Measurements from ENCODE around the gene KRTAP2-2.
"Not testable (repeated sequence)": the region's sequence is repeated elsewhere in the genome, so short reads cannot be mapped to it uniquely, and the experiment has no call there.

The KRTAP2-2 gene

DNA sequence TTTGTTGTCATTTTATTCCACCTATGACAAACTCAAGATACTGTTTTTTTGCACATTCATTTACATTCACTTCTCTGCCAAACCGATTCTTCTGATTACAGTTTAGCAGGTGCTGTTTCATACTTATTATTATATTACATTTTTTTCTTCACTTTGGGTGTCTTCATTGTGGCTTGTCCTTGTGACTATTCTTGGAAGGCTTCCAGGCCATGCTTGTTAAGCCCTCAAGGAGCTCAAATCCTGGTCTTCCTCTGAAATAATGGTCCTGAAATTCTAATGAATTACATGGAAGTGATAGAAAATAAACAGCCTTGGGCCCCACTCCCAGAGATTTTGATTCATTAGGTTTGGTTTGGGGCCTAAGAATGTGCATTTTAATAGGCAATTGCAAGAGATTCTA lies 9.3 kb upstream of the KRTAP2-2 start:
- no peak for DNase-seq

GRCh38 chr17:41063449-41063848 lies 8.4 kb upstream of the KRTAP2-2 start:
- DNase-seq = no peak

DNA sequence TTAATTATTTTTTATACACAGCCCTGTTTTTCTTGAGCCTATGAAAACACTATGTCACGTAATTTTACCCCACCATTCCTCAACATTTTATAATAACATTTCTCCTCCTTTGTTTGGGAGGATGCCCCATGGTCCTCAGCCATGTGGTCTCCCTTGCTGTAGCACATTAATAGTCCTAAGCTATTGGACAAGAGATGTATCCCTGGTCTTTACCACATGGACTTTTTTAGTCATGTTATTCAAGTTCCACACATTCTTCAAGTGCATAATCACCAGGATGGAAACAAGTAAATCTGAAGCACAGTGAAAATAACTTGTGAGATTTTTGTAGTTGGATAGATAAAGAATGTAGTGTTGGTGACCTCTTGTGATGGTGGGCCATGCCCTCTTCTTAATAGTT lies 6.9 kb upstream of the KRTAP2-2 start:
- DNase-seq = no peak

GRCh38 chr17:41060052-41060604 lies 5.1 kb upstream of the KRTAP2-2 start, which contains the start of gene KRTAP2-3:
KRTAP2-3 (minus strand) TSS chr17:41060114; CDS start chr17:41060050, 64 bp downstream.
- DNase-seq = no peak

- DNase-seq = not testable (repeated sequence)
Measured at GRCh38 chr17:41059276-41060051, 4.4 kb upstream of the KRTAP2-2 start.

GRCh38 chr17:41058741-41059140 lies 3.7 kb upstream of the KRTAP2-2 start:
- no peak for DNase-seq

DNA sequence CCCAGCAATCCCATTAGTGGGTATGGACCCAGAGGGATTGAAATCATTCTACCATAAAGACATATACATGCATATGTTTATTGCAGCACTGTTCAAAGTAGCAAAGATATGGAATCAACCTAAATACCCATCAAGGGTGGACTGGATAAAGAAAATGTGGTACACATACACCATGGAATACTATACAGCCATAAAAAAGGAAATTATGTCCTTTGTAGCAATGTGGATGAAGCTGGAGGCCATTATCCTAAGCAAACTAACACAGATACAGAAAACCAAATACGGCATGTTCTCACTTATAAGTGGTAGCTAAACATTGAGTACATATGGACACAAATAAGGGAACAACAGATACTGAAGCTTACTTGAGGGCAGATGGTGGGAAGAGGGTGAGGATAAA lies 2.5 kb upstream of the KRTAP2-2 start:
- no peak for DNase-seq

DNA sequence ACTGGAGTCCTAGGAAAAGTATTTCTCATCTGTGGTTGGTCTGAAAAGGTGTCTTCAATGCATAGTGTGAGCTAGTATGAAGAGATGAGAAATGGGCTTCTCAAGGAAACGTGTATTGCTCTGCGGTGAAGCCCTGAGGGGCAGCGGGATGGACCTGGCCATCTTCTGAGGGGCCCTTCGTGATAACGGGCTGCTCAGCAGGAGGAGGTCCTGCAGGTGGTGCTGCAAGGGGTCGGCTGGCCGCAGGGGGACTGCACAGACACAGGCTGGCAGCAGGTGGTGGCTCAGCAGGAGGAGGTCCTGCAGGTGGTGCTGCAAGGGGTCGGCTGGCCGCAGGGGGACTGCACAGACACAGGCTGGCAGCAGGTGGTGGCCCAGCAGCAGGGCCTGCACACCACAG lies 474 bp downstream of the KRTAP2-2 start:
- DNase-seq = not testable (repeated sequence)

DNA sequence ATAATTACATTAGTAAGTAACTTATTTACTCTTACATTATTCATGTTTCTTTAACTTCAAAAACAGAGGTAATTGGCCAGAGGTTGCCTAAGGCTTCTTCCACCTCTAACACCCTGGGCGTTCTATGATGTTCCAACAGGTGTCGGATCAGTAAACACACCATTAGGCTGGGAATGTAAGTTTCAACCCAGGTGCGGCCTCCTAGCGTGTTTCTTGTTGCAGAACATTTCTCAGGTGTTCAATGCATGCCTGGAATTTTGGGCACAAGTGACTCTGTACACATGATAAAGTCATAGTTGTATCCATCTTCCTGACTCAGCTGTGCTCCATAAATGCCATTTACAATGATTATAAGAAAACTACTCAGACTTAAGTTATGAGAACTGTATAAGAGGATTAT lies 1.0 kb downstream of the KRTAP2-2 start:
- DNase-seq = no peak

GRCh38 chr17:41052566-41052965 lies 2.5 kb downstream of the KRTAP2-2 start:
- DNase-seq = no peak

DNA sequence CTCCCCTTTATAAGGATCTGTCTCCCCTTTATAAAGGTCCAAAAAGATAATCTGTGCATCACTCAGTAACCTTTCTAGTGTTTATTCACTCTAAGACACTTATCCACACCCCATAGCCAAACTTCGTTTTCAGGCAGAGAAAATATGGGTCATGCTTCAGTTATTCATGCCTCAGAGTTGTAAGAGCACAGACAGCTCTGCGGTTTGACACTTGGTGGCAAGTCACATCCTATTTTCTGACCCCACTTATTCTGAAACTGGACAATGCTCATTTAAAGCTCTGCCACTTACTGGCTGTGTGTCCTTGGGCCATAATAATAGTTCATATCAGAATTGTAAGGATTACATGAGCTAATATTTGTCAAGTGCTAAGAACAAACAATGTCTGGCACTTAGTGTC lies 5.9 kb downstream of the KRTAP2-2 start:
- DNase-seq = no peak

- DNase-seq = no peak
Measured at GRCh38 chr17:41048441-41048840, 6.6 kb downstream of the KRTAP2-2 start.

DNA sequence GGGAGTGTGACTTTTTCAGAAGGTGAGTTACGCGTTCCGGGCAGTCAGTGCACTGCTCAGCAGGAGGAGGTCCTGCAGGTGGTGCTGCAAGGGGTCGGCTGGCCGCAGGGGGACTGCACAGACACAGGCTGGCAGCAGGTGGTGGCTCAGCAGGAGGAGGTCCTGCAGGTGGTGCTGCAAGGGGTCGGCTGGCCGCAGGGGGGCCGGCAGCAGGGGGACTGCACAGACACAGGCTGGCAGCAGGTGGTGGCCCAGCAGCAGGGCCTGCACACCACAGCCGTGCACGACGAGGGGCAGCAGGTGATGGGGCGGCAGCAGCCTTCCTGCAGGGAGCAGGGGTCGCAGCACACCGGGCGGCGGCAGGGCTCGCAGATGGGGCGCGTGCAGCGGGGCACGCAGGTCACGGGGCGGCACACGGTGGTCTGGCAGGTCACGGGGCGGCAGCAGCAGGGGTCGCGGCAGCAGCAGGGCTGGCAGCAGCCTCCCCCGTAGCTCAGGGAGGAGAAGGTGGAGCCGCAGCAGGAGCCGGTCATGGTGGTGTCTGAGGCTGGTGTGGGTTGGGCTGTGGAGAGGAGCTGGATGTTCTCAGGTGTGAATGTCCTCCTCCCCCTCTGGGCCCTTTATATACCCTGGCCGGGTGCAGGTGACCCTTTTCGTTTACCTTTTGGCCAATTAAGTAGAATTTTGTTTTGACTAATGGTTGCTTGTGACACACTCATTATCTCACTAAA lies 8.1 kb downstream of the KRTAP2-2 start, which contains the start of gene KRTAP2-1:
Gene KRTAP2-1, minus strand, starts transcription at position 582 of the 731 bp plus-strand sequence. Its CDS starts 49 bp downstream, at position 533.
- DNase-seq = not testable (repeated sequence)

DNA sequence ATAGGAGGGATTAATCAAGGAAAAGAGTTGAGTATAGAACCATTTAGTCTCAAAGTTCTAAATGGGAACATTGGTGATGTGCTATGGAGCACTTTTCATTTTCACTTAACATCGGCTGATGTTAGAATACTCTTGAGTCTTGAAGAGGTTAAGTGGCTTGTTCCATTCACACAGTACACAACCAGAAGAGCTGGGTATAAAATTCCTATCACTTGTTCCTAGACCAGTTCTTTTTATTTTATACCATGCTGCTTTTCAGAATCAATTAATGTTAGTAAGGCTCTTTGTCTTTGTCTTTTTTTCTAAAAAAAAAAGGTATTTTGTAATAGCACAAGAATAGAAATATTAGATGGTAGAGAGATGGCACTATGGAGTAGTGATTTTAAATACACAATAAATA lies 12.1 kb downstream of the KRTAP2-2 start:
- DNase-seq = no peak

GRCh38 chr17:41040783-41041571 lies 14.1 kb downstream of the KRTAP2-2 start, which contains the start of gene KRTAP1-1:
KRTAP1-1 (minus strand) TSS chr17:41041450; CDS start chr17:41041397, 53 bp downstream.
- not testable (repeated sequence) for DNase-seq

DNA sequence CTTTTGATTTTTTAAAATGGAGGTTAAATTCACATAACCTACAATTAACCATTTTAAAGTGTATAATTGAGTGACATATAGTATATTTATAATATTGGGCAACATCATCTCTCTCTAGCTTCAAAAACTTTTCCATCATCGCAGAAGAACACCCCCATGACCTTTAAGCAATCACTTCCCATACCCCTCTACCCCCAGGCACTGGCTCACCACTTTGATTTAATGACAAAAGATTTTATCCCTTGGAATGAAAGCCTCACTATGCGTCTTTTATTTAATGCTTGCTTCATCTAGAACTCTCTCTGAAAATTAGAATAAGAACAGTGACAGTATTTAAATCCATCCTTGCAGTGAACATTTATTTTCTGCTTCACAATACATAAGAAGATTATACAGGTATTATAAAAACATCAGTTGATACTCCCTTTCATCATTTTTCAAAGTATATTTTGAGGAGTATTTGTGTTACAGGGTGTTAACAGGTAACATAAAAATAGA lies 17.1 kb downstream of the KRTAP2-2 start:
- DNase-seq = no peak

- not testable (repeated sequence) for DNase-seq
Measured at GRCh38 chr17:41034346-41034935, 20.6 kb downstream of the KRTAP2-2 start, which contains the start of gene KRTAP1-3. KRTAP1-3 (minus strand) TSS chr17:41034874; CDS start chr17:41034821, 53 bp downstream.

DNA sequence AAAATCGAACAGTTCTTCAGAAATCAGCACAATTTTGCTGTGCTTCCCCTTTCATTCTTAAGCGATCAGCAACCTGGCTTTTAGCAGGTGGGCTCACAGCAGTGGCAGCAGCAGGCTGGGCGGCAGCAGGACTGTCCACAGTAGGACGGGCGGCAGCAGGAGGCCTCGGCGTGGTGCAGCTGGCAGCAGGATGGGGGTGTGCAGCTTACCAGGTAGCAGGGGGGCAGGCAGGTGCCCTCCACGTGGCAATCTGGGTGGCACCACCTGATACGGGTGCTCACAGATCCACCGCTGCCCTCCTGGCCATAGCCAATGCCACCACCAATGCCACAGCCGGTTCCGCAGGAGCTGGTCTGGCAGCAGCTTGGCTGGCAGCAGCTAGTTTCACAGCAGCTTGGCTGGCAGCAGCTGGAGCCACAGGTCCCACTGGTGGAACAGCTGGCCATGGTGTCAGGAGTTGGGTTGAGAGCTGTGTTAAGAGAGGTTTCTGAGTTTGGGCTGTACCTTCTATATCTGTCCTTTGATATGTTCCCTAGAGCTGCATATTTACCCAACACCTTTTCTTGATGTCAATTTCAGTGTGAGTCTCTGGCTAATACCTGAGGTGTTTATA lies 25.3 kb downstream of the KRTAP2-2 start, which contains the start of gene KRTAP1-4:
Gene KRTAP1-4, minus strand, starts transcription at position 563 of the 613 bp plus-strand sequence. Its CDS starts 117 bp downstream, at position 446.
- DNase-seq = no peak

DNA sequence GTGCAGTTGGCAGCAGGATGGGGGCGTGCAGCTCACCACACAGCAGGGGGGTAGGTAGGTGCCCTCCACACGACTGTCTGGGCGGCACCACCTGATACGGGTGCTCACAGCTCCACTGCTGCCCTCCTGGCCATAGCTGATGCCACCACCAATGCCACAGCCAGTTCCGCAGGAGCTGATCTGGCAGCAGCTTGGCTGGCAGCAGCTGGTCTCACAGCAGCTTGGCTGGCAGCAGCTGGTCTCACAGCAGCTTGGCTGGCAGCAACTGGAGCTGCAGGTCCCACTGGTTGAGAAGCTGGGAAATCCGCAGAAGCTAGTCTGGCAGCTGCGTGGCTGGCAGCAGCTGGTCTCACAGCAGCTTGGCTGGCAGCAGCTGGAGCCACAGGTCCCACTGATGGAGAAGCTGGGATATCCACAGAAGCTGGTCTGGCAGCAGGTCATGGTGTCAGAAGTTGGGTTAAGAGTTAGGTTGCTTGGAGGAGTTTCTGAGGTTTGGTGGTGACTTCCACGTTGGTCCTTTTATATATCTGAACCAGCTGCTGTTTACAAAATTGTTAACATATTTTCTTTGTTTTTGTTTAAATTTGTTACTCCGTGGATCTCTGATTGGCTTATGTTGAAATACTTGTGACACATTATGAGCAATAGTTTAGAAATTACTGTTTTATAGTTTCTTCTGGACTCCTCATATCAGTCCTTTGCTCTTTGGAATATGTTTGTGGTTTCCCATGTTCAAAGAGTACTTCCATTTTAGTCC lies 28.1 kb downstream of the KRTAP2-2 start, which contains the start of gene KRTAP1-5:
Gene KRTAP1-5, minus strand, starts transcription at position 494 of the 757 bp plus-strand sequence. Its CDS starts 53 bp downstream, at position 441.
- DNase-seq = no peak

DNA sequence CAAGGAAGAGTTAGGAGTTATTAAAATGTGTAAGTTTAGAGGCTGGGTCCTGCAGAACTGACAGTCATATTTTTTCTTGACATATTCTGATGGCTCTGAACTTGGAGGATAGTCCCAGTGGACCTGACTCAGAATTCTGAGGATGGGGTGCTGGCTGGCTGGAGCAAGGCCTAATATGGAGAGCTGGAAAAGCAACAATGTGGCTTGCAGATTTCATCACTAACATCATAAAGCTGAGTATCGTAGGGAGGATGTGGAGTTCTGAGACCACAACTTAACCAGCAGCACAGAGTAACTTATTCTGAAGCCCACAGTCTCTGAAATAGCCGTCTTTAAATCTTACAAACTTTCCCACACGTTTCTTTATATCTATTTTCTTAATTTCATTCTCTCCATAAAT lies 30.3 kb downstream of the KRTAP2-2 start:
- no peak for DNase-seq
